GM21367 (cell line): ENCODE measurements around the gene AURKA.
"Not testable (repeated sequence)": the region's sequence is repeated elsewhere in the genome, so short reads cannot be mapped to it uniquely, and the experiment has no call there.

Experiments used
- ATAC-seq: cut with Tn5 transposase; IDR thresholded peaks from one replicate; pipeline ENCODE4 v1.9.1; 2021; ENCODE audit not compliant: unreplicated experiment

AURKA gene

DNA sequence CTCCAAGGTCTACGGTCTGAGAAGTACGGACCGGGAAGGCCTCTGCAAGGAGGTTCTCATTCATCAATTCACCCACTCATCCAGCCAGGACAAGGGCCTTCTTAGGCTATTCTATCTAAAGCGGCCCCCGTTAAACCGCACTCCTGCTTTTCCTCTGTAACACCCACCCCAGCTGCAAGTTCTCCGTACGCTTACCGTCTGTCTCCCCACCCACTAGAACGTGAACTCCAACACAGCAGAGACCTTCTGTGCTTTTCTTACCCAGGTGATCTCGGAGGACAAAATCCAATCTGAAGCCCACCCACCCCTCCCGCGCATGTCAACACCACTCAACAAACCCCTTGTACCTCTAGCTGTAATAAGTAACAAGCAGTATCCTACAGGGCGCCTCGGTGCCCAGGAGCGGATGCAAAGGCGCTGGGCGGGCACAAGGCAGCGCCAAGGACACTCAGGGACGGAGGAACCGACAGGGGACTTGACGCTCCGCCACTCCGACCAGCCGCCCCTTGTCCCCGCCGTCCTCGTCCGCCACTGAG lies 351 bp downstream of the AURKA start:
- ATAC-seq: peak; percentile 15

DNA sequence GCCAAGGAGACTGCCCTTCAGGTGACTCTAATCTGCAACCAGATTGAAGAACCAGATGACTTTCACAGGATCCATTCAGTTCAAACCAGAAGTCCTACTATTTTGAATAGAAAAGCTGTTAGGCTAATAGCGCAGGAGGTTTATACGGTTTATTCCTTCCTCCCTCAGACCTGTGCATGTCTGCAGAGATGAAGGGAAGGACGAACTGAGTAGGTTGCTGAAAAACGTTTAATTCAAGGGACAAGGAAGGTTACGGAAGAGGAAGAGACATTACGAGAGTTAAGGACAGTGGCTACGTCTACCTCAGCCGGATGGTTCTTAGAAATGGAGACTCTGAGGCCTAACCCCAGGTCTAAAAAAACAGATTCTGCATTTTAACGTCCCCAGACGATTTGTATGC lies 978 bp downstream of the AURKA start:
- no peak for ATAC-seq

DNA sequence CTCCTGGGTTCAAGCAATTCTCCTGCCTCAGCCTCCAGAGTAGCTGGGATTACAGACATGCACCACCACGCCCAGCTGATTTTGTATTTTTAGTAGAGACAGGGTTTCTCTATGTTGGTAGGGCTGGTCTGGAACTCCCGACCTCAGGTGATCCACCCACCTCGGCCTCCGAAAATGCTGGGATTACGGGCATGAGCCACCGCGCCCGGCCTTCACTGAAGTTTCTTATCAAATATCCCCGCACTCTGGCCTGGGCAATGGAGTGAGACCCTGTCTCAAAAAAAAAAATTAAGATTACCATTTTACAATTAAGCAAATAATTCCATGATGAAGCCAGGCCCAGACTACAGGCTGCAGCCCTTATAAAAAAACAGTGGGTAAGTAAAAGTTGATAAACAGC lies 1.6 kb downstream of the AURKA start:
- ATAC-seq: not testable (repeated sequence)

DNA sequence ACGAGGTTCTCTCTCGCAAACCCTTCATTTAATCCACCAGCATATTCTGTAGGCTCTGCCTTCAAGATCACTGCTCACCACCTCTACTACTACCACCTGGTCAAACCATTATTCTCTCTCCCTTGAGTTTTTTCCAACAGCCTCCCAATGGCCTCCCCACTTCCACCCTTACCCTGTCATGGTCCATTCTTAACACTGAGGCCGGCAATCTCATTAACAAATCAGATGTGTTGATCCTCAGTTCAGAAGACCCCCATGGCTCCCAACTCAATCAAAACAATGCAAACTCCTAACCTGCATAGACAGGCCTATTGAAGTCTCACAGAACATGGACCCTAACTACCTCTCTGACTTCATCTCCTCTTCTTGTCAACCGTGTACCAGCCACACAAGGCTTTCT lies 2.2 kb downstream of the AURKA start:
- ATAC-seq: no peak

DNA sequence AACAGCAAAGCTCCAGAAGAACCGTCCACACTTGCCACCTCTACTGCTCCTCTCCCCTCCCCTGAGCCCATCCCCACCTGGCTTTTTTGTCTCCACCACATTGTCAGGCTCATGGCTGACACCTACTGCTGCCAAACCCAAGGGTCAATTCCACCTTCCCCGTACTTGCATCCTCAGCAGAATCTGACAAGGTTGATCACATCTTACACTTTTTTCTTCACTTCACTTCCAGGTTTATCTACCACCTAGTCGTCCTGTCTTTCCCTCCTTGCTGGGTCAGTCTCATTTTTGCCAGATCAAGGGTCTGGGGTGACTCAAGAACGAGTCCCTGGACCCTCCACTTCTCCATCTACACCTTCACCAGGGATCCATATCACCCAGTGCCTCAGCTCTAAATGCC lies 3.1 kb downstream of the AURKA start:
- no peak for ATAC-seq

DNA sequence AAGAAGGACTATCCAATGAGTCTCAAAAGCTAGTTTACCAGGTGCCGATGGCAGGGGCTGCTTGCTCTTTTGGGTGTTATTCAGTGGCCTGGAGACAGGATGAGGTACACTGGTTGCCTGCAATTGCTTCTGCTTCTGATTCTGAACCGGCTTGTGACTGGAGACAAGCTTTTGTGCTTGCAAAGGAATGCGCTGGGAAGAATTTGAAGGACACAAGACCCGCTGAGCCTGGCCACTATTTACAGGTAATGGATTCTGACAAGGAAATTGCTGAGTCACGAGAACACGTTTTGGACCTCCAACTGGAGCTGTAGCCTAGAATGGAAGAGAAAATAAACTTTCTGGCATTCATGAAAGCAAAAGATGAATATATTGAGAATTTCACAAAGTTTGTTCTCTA lies 5.8 kb downstream of the AURKA start:
- no peak for ATAC-seq

DNA sequence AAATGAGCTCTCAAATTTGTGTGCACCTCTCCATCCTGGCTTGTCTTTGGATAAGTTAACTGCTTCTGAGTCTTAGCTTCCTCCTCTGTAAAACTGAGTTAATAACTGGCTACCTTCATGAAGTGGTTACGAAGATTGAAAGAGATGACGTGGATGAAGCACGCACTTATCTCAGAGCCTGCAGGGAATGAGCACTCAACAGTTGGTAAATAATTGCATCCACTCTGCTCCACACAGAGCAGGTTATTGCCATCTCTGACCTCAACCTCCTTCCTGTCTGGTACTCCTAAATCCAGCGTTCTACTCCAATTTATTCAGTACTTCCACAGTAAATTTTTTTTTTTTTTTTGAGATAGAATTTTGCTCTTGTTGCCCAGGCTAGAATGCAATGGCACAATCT lies 6.9 kb downstream of the AURKA start:
- ATAC-seq: no peak

DNA sequence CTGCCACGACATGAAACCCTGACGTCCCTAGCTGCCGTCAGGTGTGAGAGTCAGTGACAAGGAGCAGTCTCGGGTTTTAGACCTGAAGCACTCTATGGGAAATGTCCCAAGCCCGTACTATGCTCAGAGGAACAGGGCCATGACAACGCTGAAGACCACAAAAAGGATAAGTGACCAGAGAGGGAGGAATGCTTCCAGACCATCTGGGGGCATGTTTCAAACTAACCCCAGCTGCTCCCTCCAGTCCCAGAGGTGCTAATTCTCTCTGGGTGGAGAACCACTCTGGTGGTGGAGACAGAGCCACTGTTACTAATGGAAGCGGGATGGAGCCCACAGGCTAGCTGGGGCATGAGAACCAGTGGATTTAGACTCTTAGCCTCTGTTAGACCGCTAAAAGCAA lies 8.7 kb downstream of the AURKA start:
- no peak for ATAC-seq

DNA sequence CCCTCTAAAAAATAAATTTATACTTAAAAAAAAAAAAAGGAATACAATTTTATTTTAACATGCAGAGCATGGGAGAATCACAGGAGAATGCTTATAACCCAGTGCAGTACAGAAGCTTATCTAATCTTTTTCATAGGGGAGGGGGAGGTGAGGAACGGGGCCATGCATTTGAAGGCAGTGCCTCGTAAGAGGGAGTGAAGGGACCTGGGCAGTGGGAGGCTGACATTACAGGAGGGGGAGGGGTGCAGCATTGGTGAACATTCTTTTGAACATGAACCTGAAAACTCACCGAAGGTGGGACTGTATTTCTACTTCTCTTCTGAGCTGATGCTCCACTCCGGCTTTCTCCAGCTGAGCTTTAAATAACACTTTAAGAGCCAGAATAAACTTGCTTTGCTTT lies 9.3 kb downstream of the AURKA start:
- ATAC-seq: no peak

DNA sequence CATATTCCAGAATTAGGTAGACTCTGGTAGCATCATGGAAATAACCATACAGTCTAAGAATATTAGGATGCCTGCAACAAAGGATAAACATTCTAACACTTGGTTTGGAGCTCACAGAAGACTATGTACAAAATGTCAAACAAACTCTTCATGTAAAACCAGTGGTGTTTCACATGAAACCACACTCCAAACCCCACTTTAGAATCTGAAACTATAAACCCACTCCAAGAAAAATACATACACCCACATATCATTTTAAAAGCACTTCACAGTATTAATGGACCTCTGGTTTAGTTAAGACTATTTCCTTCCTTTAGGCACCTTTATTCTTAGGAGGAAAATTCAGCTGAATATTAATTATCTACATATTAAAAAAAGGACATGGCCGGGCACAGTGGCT lies 10.5 kb downstream of the AURKA start:
- no peak for ATAC-seq

DNA sequence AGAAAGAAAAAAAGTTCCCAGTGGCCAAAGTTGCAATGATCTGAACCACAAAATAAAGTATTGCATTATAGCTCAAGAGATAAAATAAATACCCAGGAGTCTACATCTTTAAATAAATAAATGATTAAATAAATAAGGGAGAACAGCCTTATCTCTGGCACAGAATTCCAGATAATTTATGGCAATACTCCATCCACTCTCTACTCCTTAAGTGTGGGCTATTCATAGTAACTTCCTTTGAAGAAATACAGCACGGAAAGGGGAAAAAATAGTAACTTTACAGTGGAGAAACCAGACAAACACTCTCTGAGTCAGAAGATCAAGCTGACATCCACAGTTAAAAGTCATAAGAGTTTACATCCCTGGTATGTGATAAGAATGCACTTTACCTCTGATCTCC lies 11.6 kb downstream of the AURKA start:
- no peak for ATAC-seq

DNA sequence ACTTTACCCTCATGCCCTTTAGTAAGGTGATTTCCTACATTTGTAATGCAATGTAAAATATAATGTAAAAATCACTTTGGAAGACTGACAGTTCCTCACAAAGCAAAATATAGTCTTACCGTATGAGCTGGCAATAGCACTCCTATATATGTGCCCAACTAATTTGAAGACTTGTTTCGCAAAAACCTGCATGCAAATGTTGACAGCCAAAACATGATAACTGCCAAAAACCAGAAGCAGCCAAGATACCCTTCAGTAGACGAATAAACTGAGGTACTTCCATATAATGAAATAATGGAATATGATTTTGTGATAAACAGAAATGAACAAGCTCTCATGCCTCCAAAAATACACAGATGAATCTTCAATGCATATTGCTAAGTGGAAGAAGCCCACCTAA lies 13.6 kb downstream of the AURKA start:
- no peak for ATAC-seq

DNA sequence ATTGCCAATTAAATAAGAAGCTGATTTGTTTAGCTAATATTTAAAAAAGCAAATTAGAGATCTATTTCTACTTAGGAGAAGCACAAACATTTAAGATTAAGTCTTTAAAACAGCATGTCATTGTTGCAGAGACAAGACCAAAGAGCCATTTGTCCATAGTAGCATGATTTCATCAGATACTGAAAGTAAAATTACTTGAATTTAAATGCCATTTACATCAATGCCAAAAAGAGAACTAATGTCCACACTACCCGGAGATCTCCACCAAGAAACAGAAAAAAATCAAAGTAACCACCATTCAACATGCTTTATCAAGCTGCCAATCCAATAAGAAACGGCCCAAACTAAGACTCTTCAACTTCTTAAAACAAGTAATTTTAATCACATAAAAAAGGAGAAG lies 15.7 kb downstream of the AURKA start:
- no peak for ATAC-seq

DNA sequence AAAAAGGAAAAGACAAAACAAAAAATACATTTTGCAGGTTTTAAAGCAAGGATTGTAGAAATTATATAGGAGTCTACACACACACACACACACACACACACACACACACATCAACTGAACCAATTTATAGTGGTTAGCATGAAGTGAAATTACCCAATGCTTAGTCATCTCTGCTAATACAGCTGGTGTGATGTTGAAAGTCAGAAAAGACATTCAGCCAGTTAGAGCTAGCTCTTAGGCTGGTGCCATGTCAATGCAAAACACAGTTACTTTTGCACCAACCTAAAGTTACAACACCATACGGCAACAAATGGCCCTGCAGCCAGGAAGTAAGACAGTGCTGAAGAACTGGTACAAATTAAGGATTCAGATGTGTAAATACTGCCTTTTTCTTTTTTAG lies 18.1 kb downstream of the AURKA start:
- no peak for ATAC-seq

DNA sequence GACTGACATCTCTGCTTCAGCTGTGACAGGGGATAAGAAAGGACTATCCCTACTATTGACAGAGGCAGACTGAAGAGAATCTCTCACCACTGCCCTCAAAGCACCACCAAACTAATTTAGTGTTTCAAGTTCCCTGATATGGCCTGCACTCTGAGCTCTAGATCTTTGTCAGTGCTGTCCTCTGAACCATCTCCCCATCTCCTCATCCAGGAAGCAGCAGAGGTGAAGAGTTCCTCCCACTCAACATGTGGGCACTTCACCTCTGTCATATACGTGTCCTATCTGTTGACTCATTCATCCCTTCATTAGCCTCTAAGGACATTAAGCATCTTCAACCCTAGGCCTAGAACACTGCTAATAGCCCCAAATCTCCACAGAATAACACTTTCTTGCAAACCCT lies 19.2 kb downstream of the AURKA start:
- no peak for ATAC-seq

DNA sequence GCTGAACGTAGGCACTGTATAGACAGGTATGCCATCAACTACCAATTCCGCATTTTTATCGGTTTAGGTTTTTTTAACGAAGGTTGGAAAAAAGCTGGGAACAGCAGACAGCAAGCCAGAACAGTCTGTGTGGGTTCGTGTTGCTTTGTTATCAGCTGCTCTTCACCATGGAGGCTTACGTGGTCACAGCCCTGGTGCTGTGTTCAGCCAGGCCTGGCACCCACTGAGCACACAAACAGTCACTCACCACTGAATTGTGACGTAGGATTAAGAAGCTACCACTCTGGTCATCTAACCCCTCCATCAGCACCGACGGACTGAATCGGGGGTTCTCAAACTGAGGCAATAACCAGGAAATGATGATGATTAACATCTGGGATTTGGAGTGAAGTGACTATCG lies 20.0 kb downstream of the AURKA start:
- ATAC-seq: no peak

DNA sequence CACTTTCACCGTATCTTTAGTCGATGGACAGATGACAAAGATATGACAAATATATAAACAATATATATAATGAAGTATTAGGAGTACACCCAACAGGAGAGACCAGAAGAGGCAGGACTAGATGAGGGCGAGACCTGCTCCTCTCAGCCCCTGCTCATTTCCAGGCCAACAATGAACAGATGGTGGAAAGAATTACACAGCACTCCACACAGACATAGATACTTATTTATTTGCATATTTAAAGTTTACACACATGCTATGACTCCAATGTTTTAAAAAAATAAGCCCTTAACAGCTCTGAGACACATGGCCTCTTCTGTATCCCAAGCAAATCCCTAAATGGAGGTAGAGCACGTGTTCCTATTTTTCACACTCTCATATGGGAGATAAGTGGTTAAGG lies 22.8 kb downstream of the AURKA start:
- no peak for ATAC-seq

DNA sequence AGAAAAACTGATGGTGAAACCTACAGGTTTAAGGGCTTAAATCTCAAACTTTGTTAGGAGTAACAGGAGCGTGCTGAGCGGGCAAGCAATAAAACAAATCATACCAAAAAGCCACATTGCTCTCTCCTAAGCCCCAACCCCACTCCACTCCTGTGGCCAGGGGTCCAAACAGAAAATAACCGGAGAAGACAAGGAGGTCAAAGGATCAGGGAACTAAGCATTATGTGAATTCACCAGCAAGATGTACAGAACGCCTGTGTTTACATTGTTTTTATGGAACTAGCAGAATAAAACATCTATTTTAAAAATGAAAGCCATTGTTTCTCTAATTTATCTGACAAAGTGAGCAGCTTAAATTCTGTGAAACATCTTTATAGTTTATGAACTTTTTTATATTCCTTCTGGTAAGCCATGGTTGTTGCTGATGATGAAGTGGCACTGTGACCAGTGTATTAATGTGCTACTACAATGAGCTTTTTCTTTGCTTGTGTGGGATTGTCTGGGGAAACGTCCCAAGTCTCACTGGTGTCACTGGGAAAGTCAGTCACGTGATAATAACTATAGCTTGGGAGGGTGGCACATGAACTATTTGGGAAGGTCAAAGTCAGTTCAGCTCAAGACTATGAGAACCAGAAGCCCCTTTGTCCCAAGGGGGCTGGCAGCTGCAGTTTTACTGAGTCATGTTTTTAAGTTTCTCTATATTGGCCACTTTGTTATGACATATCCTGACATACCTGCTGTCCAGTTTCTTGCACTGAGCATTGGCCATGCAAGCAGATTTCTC lies 23.5 kb downstream of the AURKA start:
- no peak for ATAC-seq

DNA sequence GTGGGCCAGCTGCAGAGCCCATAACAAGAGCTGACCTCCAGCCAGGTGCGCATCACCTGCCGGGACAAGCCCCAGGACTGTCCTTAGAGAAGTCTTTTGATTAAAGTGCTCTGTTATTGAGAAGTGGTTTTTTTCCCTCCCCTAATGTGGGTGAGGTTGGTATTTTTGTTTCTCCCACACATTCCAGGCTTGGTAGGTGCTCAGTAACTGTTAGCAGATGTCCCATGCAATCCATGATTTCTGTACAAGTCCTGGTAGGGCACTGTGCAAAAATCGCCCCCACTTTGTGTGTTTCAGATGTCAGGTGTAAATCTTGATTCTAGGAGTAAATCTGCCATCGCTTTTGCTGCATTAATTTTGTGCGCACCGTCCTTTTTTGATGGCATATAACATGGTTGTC lies 28.5 kb downstream of the AURKA start:
- ATAC-seq: no peak

DNA sequence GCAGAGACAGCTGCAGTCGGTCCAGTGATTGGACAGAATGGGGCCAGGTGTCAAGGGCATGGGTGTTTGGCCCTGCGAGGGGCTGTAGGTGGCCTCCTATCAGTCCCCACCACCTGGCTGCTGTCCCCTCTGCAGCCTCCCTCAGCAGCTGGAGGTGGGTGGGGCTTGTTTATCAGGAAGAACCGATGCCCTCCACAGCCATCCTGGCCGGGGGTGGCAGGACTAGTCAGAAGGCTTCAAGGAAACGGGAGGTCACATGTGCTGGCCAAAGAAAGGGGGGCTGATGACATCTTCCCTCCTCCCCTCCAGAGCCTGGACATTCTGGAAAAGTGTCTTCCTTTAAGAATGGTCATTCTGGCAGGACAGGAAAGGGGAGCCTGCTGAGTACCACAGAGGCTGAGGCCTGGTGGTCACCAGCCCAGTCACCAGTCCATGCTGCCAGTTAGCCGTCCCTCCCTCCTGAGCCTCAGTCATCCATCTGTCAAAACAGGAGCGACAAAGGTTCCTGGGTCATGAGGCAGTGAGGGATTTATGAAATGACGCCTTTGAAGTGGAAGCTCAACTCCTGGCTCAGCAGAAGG lies 29.1 kb downstream of the AURKA start:
- no peak for ATAC-seq

DNA sequence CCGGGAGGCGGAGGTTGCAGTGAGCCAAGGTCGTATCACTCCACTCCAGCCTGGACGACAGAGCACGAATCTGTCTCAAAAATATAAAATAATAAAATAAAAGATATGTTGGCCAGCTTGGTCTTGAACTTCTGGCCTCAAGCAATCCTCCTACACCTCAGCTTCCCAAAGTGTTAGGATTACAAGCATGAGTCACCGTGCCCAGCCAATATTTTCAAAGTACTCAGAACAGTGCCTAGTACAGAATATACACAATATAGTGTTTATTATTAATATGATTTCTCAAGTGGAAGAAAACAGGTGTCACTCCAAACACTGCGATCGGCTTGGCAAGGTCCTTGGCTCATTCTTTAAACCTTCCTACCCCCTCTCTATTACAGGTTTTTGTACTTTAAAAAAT lies 30.1 kb downstream of the AURKA start:
- no peak for ATAC-seq

DNA sequence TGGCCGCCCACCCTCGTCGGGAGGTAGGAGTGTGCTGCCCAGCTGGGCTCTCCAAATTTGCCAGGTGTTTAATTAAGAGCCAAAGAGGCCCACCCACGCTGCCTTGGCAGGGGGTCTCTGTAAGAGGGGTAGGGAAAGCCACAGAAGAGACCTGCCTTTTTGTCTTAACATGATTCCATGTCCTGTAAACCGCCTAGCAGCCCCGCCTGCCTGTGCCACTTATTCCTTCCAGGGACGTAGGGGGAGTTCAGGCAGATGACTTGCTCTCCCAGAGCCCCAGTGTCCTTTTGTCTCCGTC lies 31.2 kb downstream of the AURKA start:
- no peak for ATAC-seq
